HG03342 (cell line): ENCODE measurements around the gene EML4.

Experiments
- ATAC-seq: cut with Tn5 transposase; IDR thresholded peaks from one replicate; pipeline ENCODE4 v1.9.1; 2021; ENCODE audit warnings: mild to moderate bottlenecking, moderate library complexity; ENCODE audit not compliant: unreplicated experiment

EML4 gene

GRCh38 chr2:42137125-42137841 lies 31.9 kb upstream of the EML4 start:
- no peak for ATAC-seq

DNA sequence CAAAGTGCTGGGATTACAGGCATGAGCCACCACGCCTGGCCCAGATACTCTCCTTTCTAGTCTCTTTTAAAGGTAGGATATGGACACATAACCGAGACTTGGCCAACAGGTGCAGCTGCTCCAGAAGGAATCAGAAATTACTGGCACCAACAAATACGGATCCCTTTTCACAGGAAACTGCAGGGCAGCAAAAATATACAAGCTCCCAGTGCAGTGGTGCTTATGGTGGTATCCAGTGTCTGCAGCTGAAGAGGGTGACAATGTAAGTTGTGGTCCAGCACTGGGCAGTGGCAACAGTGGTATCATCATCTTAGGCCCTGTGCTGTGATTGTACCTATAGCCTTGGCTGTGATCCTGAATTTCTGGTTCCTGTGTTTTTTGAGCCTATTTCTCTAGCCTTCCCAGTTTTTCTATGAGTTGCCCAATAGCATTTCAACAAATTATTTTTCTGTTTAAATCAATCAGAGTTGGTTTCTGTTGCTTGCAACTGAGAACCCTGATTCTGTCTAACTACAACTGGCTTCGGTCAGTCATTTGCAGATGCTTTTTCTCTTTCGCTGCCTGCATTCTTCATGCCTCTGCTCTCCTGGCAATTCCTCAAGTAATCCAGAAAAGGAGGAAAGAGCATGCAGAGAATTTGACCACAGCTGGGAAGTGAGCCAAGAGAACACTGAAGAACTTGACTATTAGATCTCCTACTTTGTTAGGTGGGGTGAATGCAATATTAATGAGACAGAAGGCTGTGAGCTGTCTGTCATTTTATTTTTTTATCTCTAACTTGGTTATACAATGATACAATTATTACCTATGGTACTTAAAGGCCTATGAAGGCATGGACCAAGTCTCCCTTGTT lies 30.8 kb upstream of the EML4 start:
- no peak for ATAC-seq

DNA sequence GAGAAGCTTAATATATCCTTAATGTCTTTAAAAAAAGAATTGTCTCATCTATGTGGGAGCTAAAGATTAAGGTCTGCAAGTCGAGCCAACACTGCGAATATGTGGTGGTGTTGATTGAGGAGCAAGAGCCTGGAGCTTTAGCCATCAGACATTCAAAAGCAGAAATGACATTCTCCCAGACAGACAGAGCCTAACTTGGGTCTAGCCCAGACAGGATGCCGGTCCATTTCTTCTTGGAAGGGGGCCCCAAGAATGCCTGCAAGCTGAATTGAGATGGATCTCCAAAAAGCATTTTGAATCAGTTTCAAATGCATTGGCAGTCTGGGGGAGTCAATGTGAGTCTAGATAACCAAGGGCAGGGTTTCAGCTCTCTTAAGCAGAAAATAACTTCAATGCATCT lies 30.1 kb upstream of the EML4 start:
- no peak for ATAC-seq

DNA sequence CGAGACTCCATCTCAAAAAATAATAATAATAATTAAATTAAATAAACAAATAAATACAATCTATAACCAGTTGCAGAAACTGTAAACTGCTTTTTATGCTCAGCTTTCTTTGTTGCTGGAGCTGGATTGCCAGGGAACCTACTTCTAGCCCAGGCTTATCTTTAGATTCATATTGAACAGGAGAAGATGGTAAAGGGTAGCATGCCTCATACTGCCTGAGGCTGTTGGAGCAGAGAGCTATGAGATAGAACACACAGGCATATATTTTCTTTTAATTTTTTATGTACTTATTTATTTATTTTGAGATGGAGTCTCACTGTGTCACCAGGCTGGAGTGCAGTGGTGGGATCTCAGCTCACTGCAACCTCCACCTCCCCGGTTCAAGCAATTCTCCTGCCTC lies 28.7 kb upstream of the EML4 start:
- no peak for ATAC-seq

- ATAC-seq: no peak
These were observed 27.2 kb upstream of the EML4 start for GRCh38 chr2:42141687-42142546.

DNA sequence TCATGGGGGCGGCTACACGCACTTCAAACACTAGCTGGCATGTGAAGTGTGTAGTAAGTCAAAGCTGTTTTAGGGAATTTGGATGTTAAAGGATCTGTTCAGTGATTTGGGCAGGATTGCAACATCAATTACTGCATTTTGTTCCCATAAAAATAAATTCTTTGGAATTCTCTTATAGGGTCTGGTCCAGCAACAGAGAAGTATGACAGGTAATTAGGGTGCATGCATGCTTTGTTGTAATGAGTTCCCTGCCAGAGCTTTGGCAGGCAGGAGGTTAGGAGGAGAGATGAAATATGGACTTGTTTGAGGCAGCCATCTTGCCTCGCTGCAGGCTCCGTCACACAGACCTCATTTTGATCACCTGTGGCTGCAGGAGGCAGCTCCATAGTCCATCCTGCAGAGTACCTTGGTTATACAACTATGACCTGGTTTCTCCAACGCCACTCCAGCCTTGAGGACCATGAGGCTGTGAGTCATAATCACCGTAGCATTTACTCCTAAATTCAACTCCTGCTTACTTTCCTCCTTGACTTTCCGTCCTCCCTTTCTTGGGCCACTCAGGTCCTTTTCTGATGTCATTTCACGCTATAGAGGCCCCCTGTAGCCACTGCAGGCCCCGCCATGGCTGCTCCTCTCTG lies 26.5 kb upstream of the EML4 start:
- no peak for ATAC-seq

- ATAC-seq: no peak
These were observed 21.4 kb upstream of the EML4 start for GRCh38 chr2:42147641-42148274.

DNA sequence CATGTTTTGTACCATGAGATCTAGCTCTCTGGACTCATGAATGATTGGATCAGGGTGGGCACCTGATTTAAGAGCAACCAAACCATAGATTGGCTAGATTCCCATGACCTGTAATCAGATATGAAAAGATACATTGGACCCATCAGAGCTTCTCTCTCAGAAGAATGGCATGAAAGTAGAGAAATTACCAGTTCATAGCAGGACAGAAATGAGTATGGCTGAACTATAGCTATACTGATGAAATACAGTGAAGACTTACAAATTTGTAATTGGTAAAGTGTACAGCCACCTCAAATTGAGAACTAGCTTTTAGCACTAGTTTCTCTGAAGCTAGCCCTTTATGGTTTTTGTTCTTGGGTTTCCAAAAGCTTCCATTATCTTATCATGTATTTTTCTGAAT lies 19.0 kb upstream of the EML4 start:
- no peak for ATAC-seq

GRCh38 chr2:42153944-42154581 lies 15.1 kb upstream of the EML4 start:
- ATAC-seq: no peak

DNA sequence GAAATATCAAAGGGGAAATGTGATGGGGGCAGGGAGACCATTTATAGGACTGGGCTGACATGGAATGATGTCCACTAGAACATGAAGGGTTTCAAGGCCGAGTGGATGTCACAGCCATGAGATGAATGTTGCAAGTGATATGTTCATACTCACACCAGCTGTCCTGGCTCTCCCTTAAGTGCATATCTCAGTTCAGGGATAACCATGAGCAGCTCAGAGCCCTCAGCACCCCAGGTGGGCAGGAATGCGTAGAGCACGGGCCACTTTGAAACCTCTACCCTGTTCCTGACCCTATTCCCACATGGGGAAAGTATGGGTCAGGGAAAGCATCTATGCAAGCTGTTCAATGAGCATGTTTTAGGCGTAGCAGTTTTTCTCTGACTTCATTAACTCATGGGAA lies 12.4 kb upstream of the EML4 start:
- ATAC-seq: no peak

DNA sequence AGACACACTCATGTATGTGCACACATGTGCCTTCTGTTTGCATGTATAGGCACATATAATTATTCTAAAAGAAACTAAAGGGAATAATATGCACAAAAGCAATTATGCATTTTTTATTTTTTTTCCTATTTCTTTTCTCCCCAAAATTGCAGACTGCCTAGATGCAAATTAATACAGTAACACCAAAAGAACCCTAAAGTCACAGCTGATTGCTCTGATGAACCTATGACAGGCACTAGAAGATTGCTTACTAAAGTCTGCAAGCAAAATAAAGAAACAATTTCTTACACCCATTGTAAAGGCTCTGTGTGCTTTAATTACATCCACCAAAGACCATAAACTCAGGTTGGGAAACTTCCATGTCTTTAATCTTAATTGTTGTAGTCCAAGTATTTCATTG lies 7.7 kb upstream of the EML4 start:
- ATAC-seq: no peak

DNA sequence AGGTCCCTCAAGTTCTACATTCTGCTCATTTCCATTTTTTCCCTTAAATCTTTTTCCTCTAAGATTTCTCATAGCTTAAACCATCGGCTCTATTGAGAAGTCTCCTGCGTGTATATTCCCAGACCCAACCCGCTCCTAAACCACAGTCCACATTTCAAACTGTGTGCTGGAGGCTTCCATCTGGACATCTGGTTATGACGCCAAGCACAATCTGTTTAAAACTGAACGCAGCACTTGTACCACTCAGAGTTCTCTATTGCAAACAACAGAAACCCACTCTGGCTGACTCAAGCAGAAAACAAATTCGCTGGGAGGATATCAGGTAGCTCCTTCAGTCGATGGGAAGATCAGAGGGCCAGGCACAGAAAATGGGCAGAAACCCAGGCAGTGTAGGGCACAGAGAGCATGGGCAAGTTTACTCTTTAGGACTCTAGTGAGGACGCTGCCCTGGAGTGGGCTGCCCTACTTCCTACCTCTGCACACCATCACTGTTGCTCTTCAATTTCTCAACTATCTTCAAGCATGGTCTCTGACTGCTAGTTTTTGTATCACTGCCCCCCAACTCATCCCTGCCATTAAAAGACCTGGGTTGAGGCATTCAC lies 5.6 kb upstream of the EML4 start:
- ATAC-seq: no peak

- no peak for ATAC-seq
These were observed 5.1 kb upstream of the EML4 start for GRCh38 chr2:42164046-42164445.

DNA sequence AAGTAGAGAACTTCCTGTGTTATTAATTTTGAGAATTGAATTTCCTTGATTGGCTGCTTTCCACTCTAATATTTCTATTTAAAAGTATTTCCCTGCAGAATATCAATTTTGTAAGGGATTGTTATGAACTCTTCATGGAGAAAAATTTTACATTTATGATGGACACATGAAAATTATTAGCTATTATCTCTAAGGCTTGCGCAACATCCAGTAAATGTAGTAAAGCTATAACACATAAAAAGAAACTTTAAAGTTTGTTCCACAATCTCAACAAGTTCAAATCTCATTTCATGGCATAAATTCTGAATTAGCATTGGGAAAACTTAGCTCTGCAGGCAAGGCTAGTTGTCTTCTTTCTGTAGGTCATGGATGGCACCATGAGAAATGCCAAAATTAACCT lies 4.2 kb upstream of the EML4 start:
- ATAC-seq: no peak

- ATAC-seq: no peak
These were observed 1.7 kb upstream of the EML4 start for GRCh38 chr2:42167458-42167857.

GRCh38 chr2:42168459-42169099 lies 574 bp upstream of the EML4 start:
- no peak for ATAC-seq

DNA sequence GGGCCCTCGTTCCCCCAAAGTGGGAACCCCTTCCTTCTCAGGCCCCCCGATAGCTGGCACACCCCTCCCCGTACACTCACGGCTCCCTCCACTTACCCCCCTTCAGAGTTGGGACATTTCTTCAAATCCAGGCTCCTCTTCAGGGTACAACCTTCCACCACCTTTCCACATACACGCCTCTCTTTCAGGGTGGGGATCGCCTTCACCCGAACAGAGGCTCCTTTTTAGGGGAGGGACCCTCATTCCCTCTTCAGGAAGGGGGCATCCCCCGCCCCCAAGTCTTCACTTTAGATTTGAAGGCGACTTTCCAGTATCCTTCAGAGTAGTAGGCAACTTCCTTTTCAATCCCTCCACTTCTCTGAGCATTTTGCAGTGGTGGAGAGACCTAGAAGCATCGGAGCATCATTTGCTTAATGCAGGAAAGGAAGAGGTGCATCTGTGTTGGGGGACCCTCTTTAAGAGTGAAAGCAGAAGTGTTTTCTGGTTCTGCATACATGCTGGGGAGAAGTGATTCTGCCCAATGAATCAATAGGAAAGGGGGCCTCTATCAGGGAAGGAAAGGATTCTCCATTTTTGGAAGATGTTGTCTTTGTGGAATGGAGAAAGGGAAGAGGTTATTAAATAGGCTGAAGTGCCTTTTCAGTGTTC lies 845 bp downstream of the EML4 start:
- ATAC-seq: peak; percentile 35

- ATAC-seq: no peak
These were observed 1.7 kb downstream of the EML4 start for GRCh38 chr2:42170619-42171395.
